ENCODE data around the gene GART.
A peak's percentile ranks its signal among the peaks of the same experiment; 100 is the strongest.
"Not testable (repeated sequence)": the region's sequence is repeated elsewhere in the genome, so short reads cannot be mapped to it uniquely, and the experiment has no call there.

GART gene

DNA sequence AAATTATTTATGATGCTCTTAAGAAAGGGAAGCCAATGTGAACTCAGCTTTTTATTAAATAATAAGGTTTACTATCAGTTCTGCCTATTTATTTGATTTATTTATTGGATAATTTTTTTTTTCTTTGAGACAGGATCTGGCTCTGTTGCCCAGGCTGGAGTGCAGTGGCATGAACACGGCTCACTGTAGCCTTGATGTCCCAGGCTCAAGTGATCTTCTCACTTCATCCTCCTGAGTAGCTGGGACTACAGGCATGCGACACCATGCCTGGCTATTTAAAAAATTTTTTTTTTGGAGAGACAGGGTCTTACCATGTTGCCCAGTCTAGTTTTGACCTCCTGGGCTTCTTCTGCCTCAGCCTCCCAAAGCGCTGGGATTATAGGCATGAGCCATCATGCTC lies 29.4 kb downstream of the GART start:
- DNase-seq (ENCODE audit: low spot score): no peak

DNA sequence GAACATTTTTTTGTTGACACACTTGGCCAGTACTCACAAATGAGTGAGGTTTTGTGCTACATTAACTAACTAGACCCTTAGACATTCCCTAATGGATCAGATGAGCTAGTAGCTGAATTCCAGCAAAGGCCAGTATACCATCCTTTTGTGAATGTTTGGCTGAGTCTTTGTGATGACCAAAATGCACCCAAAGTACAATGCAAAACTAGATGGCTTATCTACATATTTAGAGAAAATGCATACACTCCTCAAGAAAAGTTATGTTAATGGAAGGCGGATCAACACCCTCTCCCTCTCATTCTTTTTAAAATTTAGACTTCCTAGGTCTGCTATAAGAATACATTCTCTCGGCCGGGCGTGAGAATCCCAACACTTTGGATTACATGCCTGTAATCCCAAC lies 30.3 kb downstream of the GART start:
- no peak for DNase-seq (ENCODE audit: low spot score)

DNA sequence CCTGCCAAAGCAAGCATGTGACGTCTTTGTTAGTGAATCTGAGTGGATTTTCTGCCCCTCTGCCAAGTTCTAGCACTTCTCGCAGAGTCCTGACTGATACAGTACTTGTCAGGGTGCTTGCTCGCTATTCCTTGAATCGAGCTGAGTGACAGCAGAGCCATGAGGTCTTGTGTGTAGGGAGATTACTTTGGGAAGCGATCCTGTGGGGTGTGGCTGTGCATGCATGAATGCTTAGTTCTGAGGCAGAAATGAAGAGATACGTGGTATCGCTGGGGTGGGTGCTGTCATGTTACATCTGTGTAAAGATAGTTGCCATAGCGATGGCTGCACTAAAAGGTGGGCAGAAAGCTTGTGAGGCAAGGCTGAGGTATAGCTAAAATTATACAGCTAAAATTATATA lies 31.1 kb downstream of the GART start:
- no peak for DNase-seq (ENCODE audit: low spot score)

DNA sequence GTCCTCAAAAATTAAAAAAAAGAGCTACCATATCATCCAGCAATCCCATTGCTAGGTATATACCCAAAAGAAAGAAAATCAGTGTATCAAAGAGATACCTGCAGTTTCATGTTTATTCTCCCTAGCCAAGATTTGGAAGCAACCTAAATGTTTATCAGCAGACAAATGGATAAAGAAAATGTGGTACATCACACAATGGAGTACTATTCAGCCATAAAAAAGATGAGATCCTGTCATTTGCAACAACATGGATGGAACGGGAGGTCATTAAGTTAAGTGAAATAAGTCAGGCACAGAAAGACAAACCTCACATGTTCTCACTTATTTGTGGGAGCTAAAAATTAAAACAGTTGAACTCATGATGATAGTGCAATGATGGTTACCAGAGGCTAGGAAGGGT lies 34.9 kb downstream of the GART start:
- DNase-seq (ENCODE audit: low spot score): not testable (repeated sequence)

DNA sequence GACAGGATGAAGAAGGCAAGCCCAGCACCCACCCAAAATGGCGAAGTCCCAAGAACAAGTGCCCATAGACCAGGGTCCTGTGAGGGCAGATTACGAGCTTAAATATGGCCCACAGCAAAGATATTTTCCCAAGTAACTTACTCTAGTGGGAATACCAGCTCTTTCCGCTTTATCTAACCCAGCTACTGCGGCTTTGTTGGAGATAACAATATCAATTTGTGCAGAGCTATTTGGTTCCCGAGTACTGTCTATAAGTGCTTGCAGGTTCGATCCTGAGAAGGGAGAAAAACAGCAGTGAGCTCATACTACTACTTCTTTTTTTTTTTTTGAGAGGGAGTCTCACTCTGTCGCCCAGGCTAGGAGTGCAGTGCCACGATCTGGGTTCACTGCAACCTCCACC lies 36.1 kb downstream of the GART start:
- DNase-seq (ENCODE audit: low spot score): no peak

DNA sequence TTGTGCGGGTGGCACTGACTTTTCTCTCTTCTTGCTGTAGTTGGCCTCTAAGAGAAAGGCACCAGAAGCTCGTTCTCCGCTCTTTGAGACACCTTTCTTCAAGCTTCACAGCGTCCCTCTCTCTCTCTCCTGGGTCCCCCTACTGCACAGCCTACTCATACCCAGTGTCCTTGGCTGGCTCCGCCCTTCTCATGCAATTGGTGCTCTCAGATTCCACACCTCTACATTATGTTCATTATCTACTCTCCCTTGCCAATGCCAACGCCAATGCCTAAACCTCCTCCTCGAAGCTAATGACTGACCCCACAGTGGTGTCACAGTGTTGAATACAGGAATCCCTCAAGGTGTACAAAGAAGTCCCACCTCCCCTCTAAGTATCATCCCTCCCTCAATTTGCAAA lies 45.6 kb downstream of the GART start:
- DNase-seq (ENCODE audit: low spot score): no peak

DNA sequence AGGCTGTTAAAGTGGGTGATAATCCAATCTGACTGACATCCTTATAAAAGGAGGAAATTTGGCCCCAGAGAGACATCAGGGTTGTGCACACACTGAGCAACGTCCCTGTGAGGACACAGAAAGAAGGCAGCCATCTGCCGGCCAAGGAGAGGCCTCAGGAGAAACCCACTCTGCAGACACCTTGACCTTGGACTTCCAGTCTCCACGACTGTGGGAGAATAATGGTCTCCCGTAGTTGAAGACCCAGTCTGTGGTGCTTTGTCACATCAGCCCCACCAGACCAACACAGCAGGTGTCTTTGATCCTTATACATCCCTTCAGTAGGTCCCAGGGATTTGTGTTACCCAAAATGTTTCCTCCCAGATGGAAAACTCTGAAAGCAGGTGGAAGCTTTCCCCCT lies 46.2 kb downstream of the GART start:
- no peak for DNase-seq (ENCODE audit: low spot score)

DNA sequence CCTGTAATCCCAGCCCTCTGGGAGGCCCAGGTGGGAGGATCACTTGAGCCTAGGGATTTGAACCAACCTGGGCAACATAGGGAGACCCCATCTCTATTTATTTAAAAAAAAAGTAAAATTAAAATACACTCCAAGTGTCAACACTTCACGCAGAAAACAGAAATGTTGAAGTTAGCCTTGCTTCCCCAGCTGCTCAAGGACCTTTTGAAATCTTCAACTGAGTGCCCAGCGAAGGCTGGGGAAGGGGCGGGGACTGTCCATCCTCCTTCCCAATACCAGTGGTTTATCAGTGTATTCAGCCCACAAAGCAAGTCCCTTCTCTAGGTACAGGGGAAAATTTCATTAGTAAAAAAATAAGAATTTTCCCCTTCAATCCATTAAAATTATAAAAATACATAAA lies 48.2 kb downstream of the GART start:
- no peak for DNase-seq (ENCODE audit: low spot score)

DNA sequence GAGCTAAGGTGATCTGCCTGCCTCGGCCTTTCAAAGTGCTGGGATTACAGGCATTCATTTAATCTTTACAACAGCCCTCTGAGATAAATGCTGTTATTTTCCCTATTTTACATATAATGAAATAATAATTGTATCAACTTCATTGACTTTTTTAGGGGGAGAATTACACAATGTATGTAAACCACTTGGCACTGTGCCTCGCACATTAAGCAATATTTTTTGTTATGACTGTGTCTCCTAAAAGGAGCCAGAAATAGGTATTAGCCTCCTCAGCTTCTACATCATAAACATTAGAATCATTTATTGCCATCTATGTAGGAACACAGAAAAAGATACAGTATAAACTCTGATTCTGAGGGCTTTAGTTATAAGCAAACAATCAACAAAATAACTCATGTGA lies 49.3 kb downstream of the GART start:
- no peak for DNase-seq (ENCODE audit: low spot score)

DNA sequence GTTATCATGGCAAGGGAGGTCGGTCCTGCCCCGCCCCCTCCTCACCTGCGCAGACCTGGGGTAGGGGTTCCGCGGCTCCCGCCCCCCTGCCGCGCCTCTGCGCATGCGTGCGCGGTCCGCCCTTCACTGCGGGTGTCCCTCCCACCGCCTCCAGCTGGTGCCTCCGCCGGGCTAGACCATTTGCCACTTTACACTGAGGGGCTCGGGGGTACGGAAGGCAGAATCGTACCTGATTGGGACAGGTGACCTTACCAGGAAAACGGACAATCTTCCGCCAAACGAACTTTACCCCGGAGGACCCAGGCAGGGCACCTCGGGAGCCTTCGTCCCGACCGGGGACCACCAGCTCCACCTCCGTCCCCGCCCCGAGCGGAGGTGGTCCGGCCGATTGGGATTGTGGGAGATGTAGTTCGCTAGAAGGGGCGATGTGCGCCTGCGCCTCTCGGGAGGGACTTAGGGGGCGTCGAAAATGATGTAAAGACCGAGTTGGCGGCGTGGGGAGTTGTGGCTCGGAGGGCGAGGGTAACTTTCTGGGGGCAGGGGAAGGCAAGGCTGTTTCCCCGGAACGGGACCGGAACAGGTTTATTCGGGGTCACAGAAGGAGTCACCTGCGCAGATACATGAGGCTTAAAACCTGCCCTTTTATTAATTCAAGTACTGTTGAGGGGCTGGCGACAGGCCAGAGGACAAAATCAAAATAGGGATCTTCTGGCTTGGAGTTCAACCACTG lies 50.4 kb downstream of the GART start, which contains the start of gene DNAJC28:
Gene DNAJC28, minus strand, starts transcription at position 344 of the 730 bp plus-strand sequence. CDS start 2,323 bp downstream, outside the sequence.
- DNase-seq (ENCODE audit: low spot score): peak; percentile 97

DNA sequence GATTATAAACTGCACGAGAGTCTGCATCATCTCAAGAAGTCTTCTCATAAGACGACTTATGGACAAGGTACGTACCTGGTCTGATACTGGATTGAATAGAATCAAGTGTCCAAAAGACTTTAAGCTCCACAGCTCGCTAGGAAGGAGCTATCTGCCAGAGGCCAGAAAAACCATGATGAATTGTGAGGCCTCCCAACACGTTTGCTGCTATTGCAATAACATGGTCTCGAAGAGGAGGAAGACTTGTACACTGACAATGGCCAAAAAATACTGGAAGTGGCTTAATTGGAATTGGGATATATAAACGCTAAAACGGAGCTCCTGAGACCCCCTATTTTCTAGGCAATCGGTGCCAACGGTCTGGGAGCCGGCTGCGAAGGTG lies 50.9 kb downstream of the GART start:
- no peak for DNase-seq (ENCODE audit: low spot score)

DNA sequence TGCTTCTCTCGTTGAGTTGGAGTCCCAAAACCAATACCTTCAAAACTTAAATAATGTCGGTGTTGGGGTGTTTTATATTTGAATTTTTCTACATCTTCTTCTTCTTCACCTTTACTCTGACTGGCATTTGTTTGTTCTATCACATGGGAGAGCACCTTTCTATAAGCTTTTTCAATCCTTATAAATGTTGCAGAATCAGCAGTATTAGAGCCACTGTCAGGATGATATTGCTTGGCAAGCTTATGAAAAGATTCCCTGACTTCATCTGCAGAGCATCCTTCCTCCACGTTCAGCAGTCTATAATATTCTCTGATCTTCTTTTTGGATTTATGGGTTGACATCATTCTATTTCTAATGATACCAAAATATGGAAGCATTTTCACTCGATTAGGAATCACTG lies 53.0 kb downstream of the GART start:
- no peak for DNase-seq (ENCODE audit: low spot score)

DNA sequence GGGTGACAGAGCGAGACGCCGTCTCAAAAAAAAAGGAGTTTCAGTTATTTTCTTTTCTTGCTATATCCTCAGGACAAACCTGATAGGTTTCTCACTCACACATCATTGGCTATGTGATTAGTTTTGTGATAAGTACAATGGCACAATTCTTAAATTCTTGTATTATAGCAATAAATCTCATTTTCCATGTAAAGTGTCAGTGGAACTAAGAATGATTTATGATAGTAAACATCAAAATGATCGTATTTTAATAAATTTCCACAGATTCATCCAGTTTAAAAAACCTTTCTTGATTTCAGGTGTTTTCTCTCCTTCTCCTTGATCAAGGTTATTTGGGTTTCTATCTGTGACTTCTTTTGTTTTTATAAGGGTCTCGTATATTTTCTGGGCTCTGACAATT lies 53.9 kb downstream of the GART start:
- DNase-seq (ENCODE audit: low spot score): no peak

DNA sequence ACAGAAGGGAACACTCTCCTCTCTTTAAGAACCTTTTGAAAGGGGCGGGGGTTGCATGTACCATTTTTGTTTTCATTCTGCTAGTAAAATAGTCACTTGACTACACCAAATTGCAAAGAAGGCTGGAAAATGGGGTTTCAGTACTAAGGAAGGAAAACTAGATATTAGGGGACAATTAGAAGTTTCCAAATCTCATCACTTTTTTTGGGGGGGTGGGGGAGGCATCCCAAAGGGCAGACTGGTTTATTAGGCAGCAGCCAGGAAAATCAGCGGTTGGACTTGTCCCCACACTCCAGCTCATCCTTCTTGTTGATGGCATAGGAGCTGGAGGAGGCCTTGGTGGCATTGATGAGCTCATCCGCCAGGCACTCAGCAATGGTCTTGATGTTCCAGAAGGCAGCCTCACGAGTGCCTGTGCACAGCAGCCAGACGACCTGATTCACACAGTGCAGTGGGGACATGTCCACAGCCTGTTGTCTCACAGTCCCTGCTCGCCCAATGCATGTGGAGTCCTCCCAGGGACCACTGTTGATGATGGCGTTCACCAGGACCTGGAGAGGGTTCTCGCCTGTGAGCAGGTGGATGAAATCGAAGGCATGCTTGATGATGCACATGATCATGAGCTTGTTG lies 60.5 kb downstream of the GART start:
- no peak for DNase-seq (ENCODE audit: low spot score)

DNA sequence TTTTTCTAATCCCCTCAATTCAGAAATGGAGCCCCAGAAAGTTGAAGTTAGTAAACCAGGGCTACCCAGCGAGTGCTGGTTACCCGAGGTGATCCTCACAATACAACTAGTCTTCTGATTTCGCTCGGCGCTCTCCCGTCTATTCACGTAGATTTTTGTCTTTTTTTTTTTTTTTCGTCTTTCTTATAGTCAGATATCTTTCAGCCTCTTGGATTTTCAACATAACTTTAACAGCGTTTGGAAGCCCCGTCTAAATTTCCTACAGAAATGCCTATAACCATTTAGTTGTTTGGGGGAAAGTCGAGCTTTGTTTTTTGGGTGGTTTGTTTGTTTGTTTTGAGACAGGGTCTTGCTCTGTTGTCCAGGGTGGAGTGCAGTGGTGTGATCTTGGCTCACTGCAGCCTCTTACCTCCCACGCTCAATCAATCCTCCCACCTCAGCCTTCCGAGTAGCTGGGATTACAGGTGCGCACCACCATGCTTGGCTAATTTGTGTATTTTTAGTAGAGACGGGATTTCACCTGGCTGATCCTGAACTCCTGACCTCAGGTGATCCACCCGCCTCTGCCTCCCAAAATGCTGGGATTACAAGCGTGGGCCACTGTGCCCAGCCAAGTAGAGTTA lies 61.3 kb downstream of the GART start:
- DNase-seq (ENCODE audit: low spot score): no peak

DNA sequence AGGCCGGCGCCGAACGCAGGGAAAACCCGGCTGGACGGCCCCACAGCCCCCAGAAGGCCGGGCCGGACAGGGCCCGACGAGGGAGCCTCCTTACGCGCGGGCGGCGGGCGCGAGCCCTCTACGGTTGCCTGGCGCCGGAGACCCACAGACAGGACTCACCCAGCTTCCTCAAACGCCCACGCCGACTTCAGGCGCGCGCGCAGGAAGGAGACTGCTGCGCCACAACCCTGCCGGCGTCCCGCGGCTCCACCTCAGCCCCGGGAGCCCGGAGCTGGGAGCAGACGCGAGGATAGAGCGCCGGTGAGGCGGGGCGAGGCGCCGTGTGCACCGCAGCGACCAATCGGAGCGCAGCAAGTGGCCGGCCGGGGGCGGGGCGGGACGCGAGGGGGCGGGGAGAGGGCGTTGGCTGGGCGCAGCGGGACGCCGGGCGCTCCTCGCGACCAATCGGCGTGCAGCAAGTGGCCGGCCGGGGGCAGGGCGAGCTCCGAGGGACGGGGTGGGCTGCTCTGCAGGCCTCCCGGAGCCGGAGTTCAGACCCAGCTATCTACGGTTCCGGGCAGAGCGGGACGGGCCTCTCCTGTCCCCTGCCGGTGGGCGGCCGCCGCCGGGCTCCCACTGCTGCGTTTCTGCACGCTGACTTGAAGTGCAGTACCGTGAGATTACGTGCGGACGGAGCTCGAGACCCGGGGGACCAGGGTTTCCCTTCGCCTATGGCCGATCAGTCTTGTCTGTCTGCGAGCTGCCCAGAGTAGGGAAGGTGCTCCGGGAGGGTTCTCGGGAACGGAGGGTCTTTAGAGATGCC lies 62.0 kb downstream of the GART start, which contains the start of gene TMEM50B:
Gene TMEM50B, minus strand, starts transcription at position 296 of the 802 bp plus-strand sequence. CDS start 11,089 bp downstream, outside the sequence.
- peak; percentile 99 for DNase-seq (ENCODE audit: low spot score)

DNA sequence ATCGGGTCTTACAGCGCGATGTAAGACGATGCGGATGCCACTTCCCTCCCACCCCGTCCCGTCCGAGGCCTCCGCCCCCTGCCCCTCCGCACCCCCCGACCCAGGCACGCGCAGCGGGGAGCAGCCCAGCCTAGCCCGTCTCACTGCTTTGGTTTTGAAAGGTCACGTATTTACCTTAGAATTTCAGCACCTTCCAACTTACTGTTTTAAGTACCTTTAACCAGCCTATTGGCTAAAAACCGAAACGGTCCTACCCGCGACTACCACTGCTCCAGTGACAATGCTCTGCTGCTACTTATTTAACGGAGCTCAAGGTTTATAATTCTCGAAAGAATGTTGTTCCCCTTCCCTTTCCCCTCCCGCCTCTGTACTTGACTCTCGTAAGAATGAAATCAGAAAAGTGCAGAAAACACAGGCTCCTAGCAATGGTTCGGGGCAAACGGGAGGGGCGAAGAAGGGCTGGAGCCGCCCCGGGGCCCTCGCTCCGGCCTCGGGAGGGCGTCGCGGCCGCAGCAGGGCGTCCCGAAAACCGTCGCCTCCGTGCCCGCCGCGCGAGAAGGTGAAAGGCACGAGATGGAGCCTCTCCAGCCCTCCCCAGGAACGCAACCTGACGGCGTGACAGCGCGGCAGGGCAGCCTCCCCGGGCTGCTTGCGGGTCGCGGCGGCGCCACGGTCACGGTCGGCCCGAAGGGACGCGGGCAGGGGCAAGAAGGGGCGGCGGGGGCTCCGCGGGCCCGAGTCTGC lies 62.8 kb downstream of the GART start:
- DNase-seq (ENCODE audit: low spot score): peak; percentile 73

DNA sequence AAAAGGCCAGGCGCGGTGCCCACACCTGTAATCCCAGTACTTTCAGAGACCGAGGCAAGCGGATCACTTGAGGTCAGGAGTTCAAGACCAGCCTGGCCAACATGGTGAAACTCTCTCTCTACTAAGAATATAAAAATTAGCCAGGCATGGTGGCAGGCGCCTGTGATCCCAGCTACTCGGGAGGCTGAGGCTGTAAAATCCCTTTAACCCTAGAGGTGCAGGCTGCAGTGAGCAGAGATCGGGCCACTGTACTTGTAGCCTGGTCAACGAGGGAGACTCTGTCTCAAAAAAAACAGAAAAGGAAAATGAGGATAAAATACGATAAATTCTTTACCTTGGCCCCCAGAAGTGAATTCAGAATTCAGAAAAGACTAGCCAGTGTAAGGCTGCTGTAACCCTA lies 63.7 kb downstream of the GART start:
- no peak for DNase-seq (ENCODE audit: low spot score)

DNA sequence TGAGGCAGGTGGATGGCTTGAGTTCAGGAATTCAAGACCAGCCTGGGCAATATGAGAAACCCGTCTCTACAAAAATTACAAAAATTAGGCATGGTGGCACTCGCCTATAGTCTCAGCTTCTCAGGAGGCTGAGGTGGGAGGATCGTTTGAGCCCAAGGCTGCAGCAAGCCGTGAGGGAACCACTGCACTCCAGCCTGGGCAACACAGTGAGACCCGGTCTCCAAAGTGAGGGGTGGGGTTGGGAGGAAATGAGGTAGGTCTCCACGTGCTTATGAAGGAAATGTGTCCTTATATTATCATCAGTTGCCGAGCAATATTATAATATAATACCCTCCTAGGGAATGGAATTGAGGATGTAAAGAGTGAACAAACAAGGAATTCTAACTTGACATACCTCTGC lies 64.9 kb downstream of the GART start:
- no peak for DNase-seq (ENCODE audit: low spot score)

DNA sequence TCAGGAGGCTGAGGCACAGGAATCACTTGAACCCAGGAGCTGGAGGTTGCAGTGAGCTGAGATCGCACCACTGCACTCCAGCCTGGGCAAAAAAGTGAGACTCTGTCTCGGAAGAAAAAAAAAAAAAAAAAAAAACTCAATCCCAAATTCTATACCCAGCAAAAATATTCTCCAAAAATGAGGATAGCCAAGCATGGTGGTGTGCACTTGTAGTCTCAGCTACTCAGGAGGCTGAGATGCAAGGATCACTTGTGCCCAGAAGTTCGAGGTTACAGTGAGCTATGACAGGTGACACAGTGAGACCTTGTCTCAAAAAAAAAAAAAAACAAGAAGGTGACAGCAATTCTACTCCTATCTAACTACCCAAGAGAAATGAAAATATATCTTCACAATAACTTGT lies 68.6 kb downstream of the GART start:
- DNase-seq (ENCODE audit: low spot score): no peak

DNA sequence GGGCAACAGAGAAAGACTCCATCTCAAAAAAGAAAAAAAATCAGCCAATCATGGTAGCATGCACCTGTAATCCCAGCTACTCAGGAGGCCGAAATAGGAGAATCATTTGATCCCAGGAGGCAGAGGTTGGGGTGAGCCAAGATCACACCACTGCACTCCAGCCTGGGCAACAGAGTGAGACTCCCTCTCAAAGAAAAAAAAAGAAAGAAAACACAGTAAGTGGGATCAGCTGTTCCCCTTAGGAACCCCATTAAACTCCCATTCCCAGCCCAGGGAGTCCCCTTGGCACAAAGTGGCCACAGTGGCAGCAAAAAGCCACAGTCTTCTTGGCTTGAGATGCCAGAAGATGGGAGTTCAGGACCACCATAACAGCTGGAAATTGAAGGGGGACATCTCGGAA lies 71.2 kb downstream of the GART start:
- DNase-seq (ENCODE audit: low spot score): no peak

DNA sequence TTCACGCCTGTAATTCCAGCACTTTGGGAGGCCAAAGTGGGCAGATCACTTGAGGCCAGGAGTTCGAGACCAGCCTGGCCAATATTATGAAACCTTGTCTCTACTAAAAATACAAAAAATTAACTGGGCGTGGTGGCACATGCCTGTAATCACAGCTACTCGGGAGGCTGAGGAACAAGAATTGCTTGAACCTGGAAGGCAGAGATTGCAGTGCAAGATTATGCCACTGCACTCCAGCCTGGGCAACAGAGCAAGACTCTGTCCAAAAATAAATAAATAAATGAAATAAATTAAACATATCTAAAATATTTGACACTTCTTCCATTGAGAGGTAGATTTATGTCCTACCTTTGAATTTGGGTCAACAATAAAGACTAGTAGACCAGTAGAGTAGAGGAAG lies 72.7 kb downstream of the GART start:
- not testable (repeated sequence) for DNase-seq (ENCODE audit: low spot score)
